Measurements from ENCODE around the gene GPR160.

The GPR160 gene

DNA sequence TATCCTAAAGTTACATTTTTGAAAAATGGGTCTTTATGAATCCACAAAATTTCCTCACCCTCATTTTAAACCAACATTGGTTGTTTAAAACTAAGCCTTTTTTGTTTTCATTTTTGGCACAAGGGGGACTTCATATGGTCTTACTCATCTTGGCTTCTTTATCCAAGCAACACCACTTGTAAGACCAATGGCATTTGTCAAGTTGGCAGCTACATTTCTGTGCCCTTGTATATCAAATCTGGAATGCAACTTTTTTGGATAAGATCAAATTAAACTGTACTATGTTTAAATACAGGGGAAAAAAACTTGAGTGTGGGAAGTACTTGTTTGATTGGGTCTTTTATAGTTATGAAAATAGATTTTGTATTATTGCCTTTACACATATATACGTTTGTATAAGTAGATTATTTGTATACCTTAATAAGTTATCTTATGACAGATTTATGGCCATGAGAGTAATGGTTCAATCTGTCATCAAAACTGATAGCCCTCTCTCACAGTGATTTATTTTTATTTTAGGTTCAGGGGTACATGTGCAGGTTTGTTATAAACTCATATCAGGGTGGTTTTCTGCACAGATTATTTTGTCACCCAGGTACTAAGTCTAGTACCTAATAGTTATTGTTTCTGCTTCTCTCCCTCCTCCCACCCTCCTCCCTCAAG lies 43.4 kb downstream of the GPR160 start:
- no peak for TF ChIP-seq CTCF (IDR thresholded peaks at IDR 0.05; ENCODE audit: extremely low read depth, insufficient read depth, missing control alignments)
- in situ Hi-C loops (cut with MboI; ENCODE audit: low pct_unique_long_range_greater_than_20kb, low sequenced_read_pairs, unreplicated experiment): no loop called here
- no peak for DNase-seq (ENCODE audit: low spot score)

- no peak for TF ChIP-seq CTCF (IDR thresholded peaks at IDR 0.05; ENCODE audit: extremely low read depth, insufficient read depth, missing control alignments)
- in situ Hi-C loops (cut with MboI; ENCODE audit: low pct_unique_long_range_greater_than_20kb, low sequenced_read_pairs, unreplicated experiment): no loop called here
These were observed 45.5 kb downstream of the GPR160 start for GRCh38 chr3:170083343-170083742.

GRCh38 chr3:170085396-170085795 lies 47.6 kb downstream of the GPR160 start:
- no peak for DNase-seq (ENCODE audit: low spot score)
- no peak for TF ChIP-seq CTCF (IDR thresholded peaks at IDR 0.05; ENCODE audit: extremely low read depth, insufficient read depth, missing control alignments)
- in situ Hi-C loops (cut with MboI; ENCODE audit: low pct_unique_long_range_greater_than_20kb, low sequenced_read_pairs, unreplicated experiment): no loop called here

More at GRCh38 chr3:170083343-170083742, 45.5 kb downstream of the GPR160 start:
- no peak for DNase-seq (ENCODE audit: low spot score)

GRCh38 chr3:170089862-170090600 lies 52.2 kb downstream of the GPR160 start:
- no peak for DNase-seq (ENCODE audit: low spot score)
- in situ Hi-C loops (cut with MboI; ENCODE audit: low pct_unique_long_range_greater_than_20kb, low sequenced_read_pairs, unreplicated experiment): no loop called here

GRCh38 chr3:170090601-170090981 lies 52.8 kb downstream of the GPR160 start:
- no peak for DNase-seq (ENCODE audit: low spot score)
- TF ChIP-seq CTCF (IDR thresholded peaks at IDR 0.05; ENCODE audit: extremely low read depth, insufficient read depth, missing control alignments): no peak

More at GRCh38 chr3:170089862-170090600, 52.2 kb downstream of the GPR160 start:
- no peak for TF ChIP-seq CTCF (IDR thresholded peaks at IDR 0.05; ENCODE audit: extremely low read depth, insufficient read depth, missing control alignments)

DNA sequence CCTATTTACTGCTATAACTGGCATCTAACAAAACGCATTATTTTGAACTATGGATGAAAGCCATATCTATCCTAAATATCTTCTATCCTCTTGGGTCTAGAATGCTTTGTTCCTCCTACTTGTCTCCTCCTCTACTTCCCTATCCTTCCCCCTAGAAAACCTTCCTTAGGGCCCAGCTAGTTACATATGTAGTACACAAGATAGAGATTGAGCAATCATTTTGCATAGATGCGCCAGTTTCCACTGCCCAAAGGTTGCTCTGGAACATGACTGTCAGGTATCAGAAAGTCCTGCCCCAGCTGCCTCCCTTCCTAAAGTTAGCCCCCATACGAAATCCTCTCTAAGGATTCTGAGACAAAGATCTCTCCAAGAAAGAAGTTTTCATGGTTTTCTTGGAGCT lies 55.1 kb downstream of the GPR160 start:
- TF ChIP-seq CTCF (IDR thresholded peaks at IDR 0.05; ENCODE audit: extremely low read depth, insufficient read depth, missing control alignments): no peak
- DNase-seq (ENCODE audit: low spot score): no peak
- in situ Hi-C loops (cut with MboI; ENCODE audit: low pct_unique_long_range_greater_than_20kb, low sequenced_read_pairs, unreplicated experiment): no loop called here

More at GRCh38 chr3:170090601-170090981, 52.8 kb downstream of the GPR160 start:
- in situ Hi-C loops (cut with MboI; ENCODE audit: low pct_unique_long_range_greater_than_20kb, low sequenced_read_pairs, unreplicated experiment): no loop called here
